HEK293T (cell line): ENCODE data around the gene MYO7A.

ENCODE experiments used
- CTCF ChIA-PET: fragments of 350-600 bp; formaldehyde crosslinking; extraction: SDS; loops from one replicate; lab custom pipeline; 2021; ENCODE audit warnings: antibody characterized with exemption, inconsistent platforms; lab: Yijun Ruan, JAX
- POLR2A ChIA-PET: fragments of 350-600 bp; formaldehyde crosslinking; extraction: SDS; loops from one replicate; lab custom pipeline; 2020; ENCODE audit warnings: antibody characterized with exemption, inconsistent platforms; lab: Yijun Ruan, JAX
- DNase-seq: peaks from one replicate; pipeline ENCODE4 v3.0.0; 2012; ENCODE audit warnings: mixed read lengths; ENCODE audit errors: extremely low spot score
- ARNT ChIP-seq: fragments of 450-650 bp; IDR thresholded peaks from 2 replicates; pipeline ENCODE4 v1.6.1; 2017; ENCODE audit warnings: mild to moderate bottlenecking
- BHLHE40 ChIP-seq: fragments of 450-650 bp; IDR thresholded peaks from 2 replicates; pipeline ENCODE4 v1.6.1; 2016; ENCODE audit warnings: mild to moderate bottlenecking, moderate library complexity, borderline replicate concordance
- CTBP1 ChIP-seq: fragments of 450-650 bp; IDR thresholded peaks from 2 replicates; pipeline ENCODE4 v1.6.1; 2016; ENCODE audit warnings: borderline replicate concordance
- ELF4 ChIP-seq: fragments of 450-650 bp; IDR thresholded peaks from 2 replicates; pipeline ENCODE4 v1.6.1; 2017; ENCODE audit warnings: antibody characterized with exemption
- FOXA1 ChIP-seq: fragments of 450-650 bp; IDR thresholded peaks from 2 replicates; pipeline ENCODE4 v1.6.1; 2016; ENCODE audit warnings: mild to moderate bottlenecking
- FOXK2 ChIP-seq: fragments of 450-650 bp; IDR thresholded peaks from 2 replicates; pipeline ENCODE4 v1.6.1; 2016; ENCODE audit warnings: mild to moderate bottlenecking
- FOXM1 ChIP-seq: fragments of 450-650 bp; IDR thresholded peaks from 2 replicates; pipeline ENCODE4 v1.6.1; 2017; ENCODE audit warnings: mild to moderate bottlenecking, borderline replicate concordance
- HDGF ChIP-seq: fragments of 450-650 bp; IDR thresholded peaks from 2 replicates; pipeline ENCODE4 v1.6.1; 2017; ENCODE audit warnings: antibody characterized with exemption, borderline replicate concordance
- L3MBTL2 ChIP-seq: fragments of 450-650 bp; conservative IDR thresholded peaks from 2 replicates; pipeline ENCODE4 v1.6.1; 2016; ENCODE audit warnings: mild to moderate bottlenecking
- LEF1 ChIP-seq: fragments of 450-650 bp; IDR thresholded peaks from 2 replicates; pipeline ENCODE4 v1.6.1; 2017; ENCODE audit warnings: mild to moderate bottlenecking, borderline replicate concordance
- NFRKB ChIP-seq: fragments of 450-650 bp; IDR thresholded peaks from 2 replicates; pipeline ENCODE4 v1.6.1; 2016; ENCODE audit warnings: mild to moderate bottlenecking, moderate library complexity
- PKNOX1 ChIP-seq: fragments of 450-650 bp; IDR thresholded peaks from 2 replicates; pipeline ENCODE4 v1.6.1; 2016
- SP1 ChIP-seq: fragments of 450-650 bp; IDR thresholded peaks from 2 replicates; pipeline ENCODE4 v1.6.1; 2017
- SUZ12 ChIP-seq: fragments of 450-650 bp; IDR thresholded peaks from 2 replicates; pipeline ENCODE4 v1.6.1; 2016; ENCODE audit warnings: mild to moderate bottlenecking
- TARDBP ChIP-seq: fragments of 450-650 bp; IDR thresholded peaks from 2 replicates; pipeline ENCODE4 v1.6.1; 2016
- ZNF384 ChIP-seq: fragments of 450-650 bp; IDR thresholded peaks from 2 replicates; pipeline ENCODE4 v1.6.1; 2016

Gene MYO7A

DNA sequence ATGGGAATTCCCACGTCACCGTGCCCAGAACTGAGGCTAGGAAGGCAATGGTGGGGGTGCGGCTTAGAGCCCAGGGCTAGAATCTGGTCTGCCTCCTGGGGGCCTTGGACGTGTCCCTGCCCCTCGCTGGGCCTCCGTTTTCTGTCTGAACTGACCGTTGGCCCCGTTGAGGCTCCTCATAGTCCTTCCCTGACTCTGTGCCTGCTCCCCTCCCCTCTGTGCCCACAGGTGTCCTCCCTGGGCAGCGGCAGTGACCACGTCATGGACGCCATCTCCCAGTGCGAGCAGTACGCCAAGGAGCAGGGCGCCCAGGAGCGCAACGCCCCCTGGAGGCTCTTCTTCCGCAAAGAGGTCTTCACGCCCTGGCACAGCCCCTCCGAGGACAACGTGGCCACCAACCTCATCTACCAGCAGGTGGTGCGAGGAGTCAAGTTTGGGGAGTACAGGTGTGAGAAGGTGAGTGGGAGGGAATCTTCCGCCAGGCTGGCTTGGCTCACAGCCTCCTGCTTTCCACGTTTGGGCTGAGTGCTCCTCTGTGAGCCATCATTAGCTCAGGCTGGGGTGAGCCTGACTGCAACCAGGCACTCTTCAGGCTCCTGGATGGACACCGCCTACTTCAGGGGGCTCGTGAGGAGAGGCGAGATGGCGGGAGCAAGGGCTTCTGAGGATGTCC is 63.9 kb downstream of the MYO7A start:
- POLR2A ChIA-PET: no interaction called here
- DNase-seq: peak; percentile 81
- TF ChIP-seq ZNF384: no peak
- peak; percentile 86 for TF ChIP-seq L3MBTL2
- CTCF ChIA-PET: interaction anchor here (1.0 kb wide), 1 partner anchor 155 kb away, joined by 3 read pairs; no protein-coding TSS in a partner anchor

- no peak for DNase-seq
- TF ChIP-seq TARDBP (no peak), HDGF (no peak), PKNOX1 (no peak)
- ChIA-PET POLR2A (no interaction called here), CTCF (interaction anchor here (0.5 to 0.6 kb wide), 3 partner anchors 66 to 450 kb away, joined by 3 to 5 read pairs (median 3); no protein-coding TSS in a partner anchor)
Observed at GRCh38 chr11:77193167-77193566, 65.1 kb downstream of the MYO7A start.

- ChIA-PET CTCF (interaction anchor here (0.7 to 4.1 kb wide), 4 partner anchors 10 to 426 kb away, joined by 3 to 19 read pairs (median 6); no protein-coding TSS in a partner anchor), POLR2A (no interaction called here)
- DNase-seq: no peak
Observed at GRCh38 chr11:77193911-77194830, 66.1 kb downstream of the MYO7A start.

GRCh38 chr11:77195071-77195755 is 67.2 kb downstream of the MYO7A start:
- ChIA-PET POLR2A (no interaction called here), CTCF (interaction anchor here (0.5 to 4.1 kb wide), 5 partner anchors 9 to 425 kb away, joined by 3 to 19 read pairs (median 6); no protein-coding TSS in a partner anchor)
- no peak for DNase-seq
- TF ChIP-seq FOXM1 (no peak), CTBP1 (no peak), NFRKB (no peak), SP1 (no peak), BHLHE40 (no peak), FOXK2 (no peak), PKNOX1 (no peak), ZNF384 (no peak), FOXA1 (no peak), LEF1 (no peak), SUZ12 (no peak), TARDBP (no peak), ELF4 (no peak), L3MBTL2 (no peak), ARNT (no peak), HDGF (no peak)

More at GRCh38 chr11:77193911-77194830, 66.1 kb downstream of the MYO7A start:
- TF ChIP-seq PKNOX1 (no peak), LEF1 (no peak), TARDBP (no peak)

DNA sequence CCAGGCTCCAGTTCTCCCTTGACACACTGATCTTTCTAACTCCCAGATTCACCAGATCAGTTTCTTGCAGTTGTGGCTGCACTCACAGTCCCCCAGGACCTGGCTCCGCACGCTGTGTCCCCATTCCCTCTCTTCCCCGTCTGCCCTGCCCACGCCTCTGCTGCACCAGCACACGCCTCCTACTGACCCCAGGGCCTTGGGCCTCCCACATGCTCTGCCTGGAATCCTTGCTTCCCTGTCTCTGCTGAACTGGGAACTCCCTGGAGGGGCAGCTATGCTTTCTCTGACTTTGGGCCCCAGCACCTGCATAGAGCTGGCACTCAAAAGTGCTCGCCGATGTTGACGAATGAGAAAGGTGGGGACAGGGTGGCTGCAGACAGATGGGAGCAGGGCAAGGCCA is 68.9 kb downstream of the MYO7A start:
- CTCF ChIA-PET: interaction anchor here (1.0 to 4.1 kb wide), 2 partner anchors 70 to 352 kb away, joined by 3 to 19 read pairs; no protein-coding TSS in a partner anchor
- TF ChIP-seq HDGF (no peak), ZNF384 (no peak), LEF1 (no peak), FOXM1 (no peak), CTBP1 (no peak), PKNOX1 (no peak), FOXK2 (no peak), SUZ12 (no peak), SP1 (no peak), NFRKB (no peak), BHLHE40 (no peak), TARDBP (no peak), ARNT (no peak), FOXA1 (no peak), L3MBTL2 (no peak), ELF4 (no peak)

More for the DNA sequence above, 68.9 kb downstream of the MYO7A start:
- DNase-seq: no peak
- POLR2A ChIA-PET: no interaction called here
